HCT116 (cell line): ENCODE data around the gene ZP1. TPM values are rescaled to one million over a fixed set of nuclear protein-coding genes. Genes with fewer than 3 reads are reported as not detected.

Source experiments
- ATAC-seq: fragments of 200-7000 bp; cut with Tn5 transposase; 2 replicates; pipeline ENCODE4 v1.9.1; 2020; ENCODE audit warnings: mild to moderate bottlenecking, moderate library complexity
- BruUV-seq: library from RNA; stranded (reverse); fragments of 400-500 nt; replicated peaks from 2 replicates; lab custom pipeline; 2021; lab: Mats Ljungman, UMichigan
- CTCF ChIA-PET: fragments of 300-600 bp; sonication (Branson Sonifier 250); formaldehyde crosslinking; loops from one replicate; lab custom pipeline; 2021; ENCODE audit warnings: antibody characterized with exemption; lab: Charles Lee
- POLR2A ChIA-PET: fragments of 300-600, 350-600 bp; sonication (Branson Sonifier 250); formaldehyde crosslinking; loops from one replicate; lab custom pipeline; 2021; ENCODE audit warnings: antibody characterized with exemption; lab: Charles Lee
- RAD21 ChIA-PET, 2 experiments: fragments of 300-600 bp; sonication (Branson Sonifier 250); formaldehyde crosslinking; loops; one replicate each; lab custom pipeline; 2023; ENCODE audit warnings: low total read pairs in 2 of 2; ENCODE audit not compliant: uncharacterized antibody in 2 of 2, unreplicated experiment in 2 of 2, low non-redundant PET in 1 of 2; lab: Charles Lee
- DNase-seq: peaks from one replicate; pipeline ENCODE4 v3.0.0-alpha.2; 2010; ENCODE audit warnings: low read depth, low spot score
- H2AFZ ChIP-seq: fragments of 200-600 bp; shearing (Covaris generic), sonication (generic); 2 replicates; pipeline ENCODE4 v1.6.1; 2017; ENCODE audit warnings: low read depth, mixed run types, mixed read lengths, antibody characterized with exemption, low read length; ENCODE audit not compliant: poor library complexity, severe bottlenecking
- H3K27ac ChIP-seq: 2 replicates; pipeline ENCODE4 v1.5.1; 2012; ENCODE audit warnings: low read depth, low read length
- H3K27me3 ChIP-seq: fragments of 200-600 bp; sonication (generic); 2 replicates; pipeline ENCODE4 v1.6.1; 2016; ENCODE audit warnings: mixed run types, low read length, mixed read lengths; ENCODE audit not compliant: insufficient read depth
- H3K36me3 ChIP-seq, 2 experiments: fragments of 200-500 bp in 1 of 2; fragments of 200-600 bp in 1 of 2; sonication (Bioruptor generic) in 1 of 2; sonication (generic) in 1 of 2; 2 replicates each; pipeline versions ENCODE4 v1.5.1 to v1.6.1; 2014 to 2016; ENCODE audit warnings: low read length in 2 of 2, inconsistent platforms in 1 of 2, mixed read lengths in 1 of 2, mixed run types in 1 of 2; ENCODE audit not compliant: insufficient read depth in 2 of 2, control insufficient read depth in 1 of 2
- H3K4me1 ChIP-seq, 2 experiments: fragments of 200-600 bp in 1 of 2; sonication (generic) in 1 of 2; 2 replicates each; pipeline versions ENCODE4 v1.5.1 to v1.6.1; 2012 to 2017; ENCODE audit warnings: low read length in 2 of 2, inconsistent platforms in 1 of 2, mild to moderate bottlenecking in 1 of 2, mixed read lengths in 1 of 2, mixed run types in 1 of 2, moderate library complexity in 1 of 2; ENCODE audit not compliant: insufficient read depth in 2 of 2, control insufficient read depth in 1 of 2
- H3K4me2 ChIP-seq: fragments of 200-600 bp; sonication (generic); 2 replicates; pipeline ENCODE4 v1.6.1; 2017; ENCODE audit warnings: mixed run types, low read length, mixed read lengths
- H3K4me3 ChIP-seq, 2 experiments: fragments of 200-600 bp in 1 of 2; sonication (generic) in 1 of 2; replicated peaks in 1 of 2; 2 replicates each; pipeline ENCODE4 v1.5.1; 2011 to 2016; ENCODE audit warnings: low read length in 2 of 2, control low read depth in 1 of 2, low read depth in 1 of 2, mild to moderate bottlenecking in 1 of 2, mixed read lengths in 1 of 2, mixed run types in 1 of 2
- H3K79me2 ChIP-seq: fragments of 200-600 bp; sonication (generic); 2 replicates; pipeline ENCODE4 v1.6.1; 2017; ENCODE audit warnings: mild to moderate bottlenecking, mixed run types, low read length, moderate library complexity, mixed read lengths; ENCODE audit not compliant: insufficient read depth
- H3K9ac ChIP-seq: fragments of 200-600 bp; sonication (generic); 2 replicates; pipeline ENCODE4 v1.6.1; 2016; ENCODE audit warnings: low read length, mixed read lengths
- H3K9me2 ChIP-seq: fragments of 200-600 bp; sonication (generic), shearing (Covaris generic); 2 replicates; pipeline ENCODE4 v1.6.1; 2017; ENCODE audit warnings: mixed run types, mild to moderate bottlenecking, moderate library complexity; ENCODE audit not compliant: insufficient read depth
- H3K9me3 ChIP-seq, 2 experiments: fragments of 200-500 bp in 1 of 2; fragments of 200-600 bp in 1 of 2; sonication (Bioruptor generic) in 1 of 2; sonication (generic) in 1 of 2; 2 replicates each; pipeline ENCODE4 v1.6.1; 2014 to 2017; ENCODE audit warnings: low read length in 2 of 2, mixed read lengths in 2 of 2, inconsistent platforms in 1 of 2, low read depth in 1 of 2, mild to moderate bottlenecking in 1 of 2, mixed run types in 1 of 2, moderate library complexity in 1 of 2; ENCODE audit not compliant: control insufficient read depth in 1 of 2, insufficient read depth in 1 of 2
- H4K20me1 ChIP-seq: fragments of 200-600 bp; sonication (generic), shearing (Covaris generic); 2 replicates; pipeline ENCODE4 v1.6.1; 2017; ENCODE audit warnings: mixed run types, mild to moderate bottlenecking, moderate library complexity; ENCODE audit not compliant: insufficient read depth
- ELF1 ChIP-seq: IDR thresholded peaks from 2 replicates; pipeline ENCODE4 v1.6.1; 2012; ENCODE audit warnings: low read depth, borderline replicate concordance
- EZH2 ChIP-seq: fragments of 200-600 bp; sonication (generic); IDR thresholded peaks from 2 replicates; pipeline ENCODE4 v1.6.1; 2017; ENCODE audit warnings: antibody characterized with exemption, mixed run types
- EZH2phosphoT487 ChIP-seq: fragments of 200-600 bp; IDR thresholded peaks from 2 replicates; pipeline ENCODE4 v1.6.1; 2018; ENCODE audit warnings: antibody characterized with exemption, borderline replicate concordance
- FOSL1 ChIP-seq: IDR thresholded peaks from 2 replicates; pipeline ENCODE4 v1.6.1; 2012; ENCODE audit warnings: low read depth
- JUND ChIP-seq: IDR thresholded peaks from 2 replicates; pipeline ENCODE4 v1.6.1; 2012
- POLR2A ChIP-seq: IDR thresholded peaks from 2 replicates; pipeline ENCODE4 v1.7.0; 2011; ENCODE audit warnings: borderline replicate concordance; ENCODE audit not compliant: insufficient read depth, insufficient read length; ENCODE audit errors: extremely low read depth
- SIN3A ChIP-seq: IDR thresholded peaks from 2 replicates; pipeline ENCODE4 v1.6.1; 2012; ENCODE audit warnings: low read depth
- YY1 ChIP-seq: IDR thresholded peaks from 2 replicates; pipeline ENCODE4 v1.6.1; 2011; ENCODE audit warnings: low read length, low read depth, moderate library complexity, mild to moderate bottlenecking; ENCODE audit not compliant: insufficient replicate concordance; ENCODE audit errors: extremely low read depth
- ZNF274 ChIP-seq: fragments of 200-500 bp; sonication (Bioruptor generic); IDR thresholded peaks from 2 replicates; pipeline ENCODE4 v1.6.1; 2014; ENCODE audit warnings: mild to moderate bottlenecking, low read depth, low read length, inconsistent platforms
- intact Hi-C: fragments of 100-400 bp; cut with micrococcal nuclease; formaldehyde crosslinking; loops from 2 replicates; pipeline ENCODE4 v1.10.0; 2022
- total RNA-seq: library from RNA; stranded (reverse); gene quantifications from one replicate; pipeline ENCODE4 v1.2.1, GENCODE V29; 2021; ENCODE audit not compliant: unreplicated experiment
- TF ChIP-seq, protein P1 (sequence below): IDR thresholded peaks from 2 replicates; pipeline ENCODE4 v1.6.1; 2012
- TF ChIP-seq, protein P2 (sequence below): IDR thresholded peaks from 2 replicates; pipeline ENCODE4 v1.6.1; 2012; ENCODE audit warnings: low read depth

ZP1 gene
- total RNA-seq, 1 experiment from 2014 or later: not detected

DNA sequence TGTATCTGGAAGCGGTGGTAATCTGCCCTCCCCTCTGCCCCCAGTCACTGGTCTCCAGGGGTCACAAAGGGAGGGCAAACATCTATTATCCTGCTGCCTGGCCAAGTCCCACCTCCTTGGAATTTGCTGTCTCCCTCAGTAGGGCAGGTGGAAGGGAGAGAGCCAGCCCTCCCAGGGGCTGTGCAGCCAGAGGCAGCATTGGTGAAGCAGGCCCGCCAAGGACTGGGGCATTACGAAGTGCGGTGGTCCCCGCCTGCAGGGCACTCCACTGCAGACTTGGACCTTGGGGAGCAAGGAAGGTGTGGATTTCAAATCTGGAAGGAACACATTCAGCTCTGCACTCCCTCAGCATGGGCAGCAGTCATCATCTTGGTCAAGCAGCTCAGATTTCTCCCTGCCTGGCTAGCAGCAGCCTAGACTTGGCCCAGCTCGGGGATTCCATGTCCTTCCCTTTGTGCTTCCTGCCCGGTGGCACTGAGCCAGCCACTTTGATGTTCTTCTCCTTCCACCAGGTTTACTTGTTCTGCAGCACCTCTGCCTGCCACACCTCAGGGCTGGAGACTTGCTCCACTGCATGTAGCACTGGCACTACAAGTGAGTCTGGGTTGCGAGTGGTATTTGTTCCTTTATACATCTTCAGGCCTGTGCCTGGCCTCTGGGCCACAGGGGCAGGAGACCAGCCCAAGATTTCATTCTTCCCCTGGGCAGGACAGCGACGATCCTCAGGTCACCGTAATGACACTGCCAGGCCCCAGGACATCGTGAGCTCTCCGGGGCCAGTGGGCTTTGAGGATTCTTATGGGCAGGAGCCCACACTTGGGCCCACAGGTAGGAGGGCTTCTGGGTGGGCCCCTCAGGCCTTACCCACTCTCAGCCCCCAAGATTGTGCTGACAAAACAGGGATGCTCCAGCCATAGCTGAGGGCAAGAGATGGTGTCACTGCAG lies 7.4 kb downstream of the ZP1 start:
- H2AFZ ChIP-seq: no peak overlapping the region
- no peak overlapping the region for H3K9ac ChIP-seq
- H3K27me3 ChIP-seq: no peaks in the 10 kb centered on the region
- H3K4me3 ChIP-seq: no peak overlapping the region
- H3K4me2 ChIP-seq: no peak overlapping the region
- H3K9me2 ChIP-seq: no peaks in the 10 kb centered on the region
- ChIA-PET POLR2A (no interaction called here), RAD21 (no interaction called here), CTCF (interaction anchor here (1.5 kb wide), 1 partner anchor 25 kb away, joined by 4 read pairs; no protein-coding TSS in a partner anchor)
- intact Hi-C loops: no loop called here
- no peak for TF ChIP-seq ZNF274
- no peak for TF ChIP-seq EZH2
- H3K9me3 ChIP-seq: no peaks in the 10 kb centered on the region
- no peaks in the 10 kb centered on the region for H4K20me1 ChIP-seq
- no TSS peak for BruUV-seq
- H3K4me1 ChIP-seq: peaks cover 0 to 4% of the 10 kb centered on the region in 2 experiments; a peak in 2 of 4 replicates
- H3K79me2 ChIP-seq: no peaks in the 10 kb centered on the region
- no peak for DNase-seq
- H3K27ac ChIP-seq: no peak overlapping the region
- H3K36me3 ChIP-seq: peaks cover 0 to 5% of the 10 kb centered on the region in 2 experiments; a peak in 2 of 4 replicates
- no peak for ATAC-seq

- POLR2A ChIA-PET: no interaction called here
- Histone ChIP-seq H3K27ac (no peak overlapping the region), H3K9ac (no peak overlapping the region), H2AFZ (no peak overlapping the region), H3K4me3 (no peak overlapping the region), H3K9me2 (no peaks in the 10 kb centered on the region), H3K9me3 (no peaks in the 10 kb centered on the region), H4K20me1 (no peaks in the 10 kb centered on the region), H3K27me3 (no peaks in the 10 kb centered on the region), H3K79me2 (no peaks in the 10 kb centered on the region), H3K4me1 (peaks cover 0 to 4% of the 10 kb centered on the region in 2 experiments; a peak in 2 of 4 replicates), H3K36me3 (peaks cover 4 to 5% of the 10 kb centered on the region in 2 experiments; a peak in 2 of 4 replicates), H3K4me2 (no peak overlapping the region)
- CTCF ChIA-PET: interaction anchor here (1.5 kb wide), 1 partner anchor 24 kb away, joined by 4 read pairs; no protein-coding TSS in a partner anchor
- DNase-seq (no peak), ATAC-seq (no peak)
- BruUV-seq: no TSS peak
- RAD21 ChIA-PET: no interaction called here
- intact Hi-C loops: no loop called here
- TF ChIP-seq EZH2phosphoT487: no peak
- TF ChIP-seq FOSL1: no peak
- TF ChIP-seq, protein P1, sequence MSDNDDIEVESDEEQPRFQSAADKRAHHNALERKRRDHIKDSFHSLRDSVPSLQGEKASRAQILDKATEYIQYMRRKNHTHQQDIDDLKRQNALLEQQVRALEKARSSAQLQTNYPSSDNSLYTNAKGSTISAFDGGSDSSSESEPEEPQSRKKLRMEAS: no peak
- TF ChIP-seq YY1: no peak
- TF ChIP-seq SIN3A: no peak
- no peak for TF ChIP-seq ELF1
- no peak for TF ChIP-seq POLR2A
- no peak for TF ChIP-seq JUND
- TF ChIP-seq, protein P2, sequence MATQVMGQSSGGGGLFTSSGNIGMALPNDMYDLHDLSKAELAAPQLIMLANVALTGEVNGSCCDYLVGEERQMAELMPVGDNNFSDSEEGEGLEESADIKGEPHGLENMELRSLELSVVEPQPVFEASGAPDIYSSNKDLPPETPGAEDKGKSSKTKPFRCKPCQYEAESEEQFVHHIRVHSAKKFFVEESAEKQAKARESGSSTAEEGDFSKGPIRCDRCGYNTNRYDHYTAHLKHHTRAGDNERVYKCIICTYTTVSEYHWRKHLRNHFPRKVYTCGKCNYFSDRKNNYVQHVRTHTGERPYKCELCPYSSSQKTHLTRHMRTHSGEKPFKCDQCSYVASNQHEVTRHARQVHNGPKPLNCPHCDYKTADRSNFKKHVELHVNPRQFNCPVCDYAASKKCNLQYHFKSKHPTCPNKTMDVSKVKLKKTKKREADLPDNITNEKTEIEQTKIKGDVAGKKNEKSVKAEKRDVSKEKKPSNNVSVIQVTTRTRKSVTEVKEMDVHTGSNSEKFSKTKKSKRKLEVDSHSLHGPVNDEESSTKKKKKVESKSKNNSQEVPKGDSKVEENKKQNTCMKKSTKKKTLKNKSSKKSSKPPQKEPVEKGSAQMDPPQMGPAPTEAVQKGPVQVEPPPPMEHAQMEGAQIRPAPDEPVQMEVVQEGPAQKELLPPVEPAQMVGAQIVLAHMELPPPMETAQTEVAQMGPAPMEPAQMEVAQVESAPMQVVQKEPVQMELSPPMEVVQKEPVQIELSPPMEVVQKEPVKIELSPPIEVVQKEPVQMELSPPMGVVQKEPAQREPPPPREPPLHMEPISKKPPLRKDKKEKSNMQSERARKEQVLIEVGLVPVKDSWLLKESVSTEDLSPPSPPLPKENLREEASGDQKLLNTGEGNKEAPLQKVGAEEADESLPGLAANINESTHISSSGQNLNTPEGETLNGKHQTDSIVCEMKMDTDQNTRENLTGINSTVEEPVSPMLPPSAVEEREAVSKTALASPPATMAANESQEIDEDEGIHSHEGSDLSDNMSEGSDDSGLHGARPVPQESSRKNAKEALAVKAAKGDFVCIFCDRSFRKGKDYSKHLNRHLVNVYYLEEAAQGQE: no peak
Measured at GRCh38 chr11:60875366-60876167, 8.2 kb downstream of the ZP1 start.
